ENCODE results near the gene ACADVL.

DNA sequence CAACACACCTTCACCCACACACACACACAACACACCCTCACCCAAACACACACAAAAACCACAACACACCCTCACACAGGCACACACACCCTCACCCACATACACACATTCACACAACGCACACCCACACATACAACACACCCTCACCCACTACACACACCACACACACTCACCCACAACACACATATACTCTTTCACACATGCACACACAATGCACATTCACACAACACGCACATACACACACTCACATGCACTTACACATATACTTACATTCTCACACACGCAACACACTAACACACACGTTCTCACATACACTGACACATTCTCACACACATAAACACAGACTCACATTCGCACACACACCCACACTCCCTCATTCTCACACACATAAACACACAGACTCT lies 44.4 kb upstream of the ACADVL start:
- no peak for TF ChIP-seq POLR2A (IDR thresholded peaks at IDR 0.05)
- TF ChIP-seq CTCF (IDR thresholded peaks at IDR 0.05) = no peak

All from esophagus squamous epithelium (tissue), 4 donors.